Measurements from ENCODE around the gene EFNA5. TPM values are rescaled to one million over a fixed set of nuclear protein-coding genes. Genes with fewer than 3 reads are reported as not detected.

The EFNA5 gene
- total and polyA plus RNA-seq, 2 of the 13 experiments (the other 11 are each of a cell fraction or from before 2014, with no cell fraction given), result not detected

DNA sequence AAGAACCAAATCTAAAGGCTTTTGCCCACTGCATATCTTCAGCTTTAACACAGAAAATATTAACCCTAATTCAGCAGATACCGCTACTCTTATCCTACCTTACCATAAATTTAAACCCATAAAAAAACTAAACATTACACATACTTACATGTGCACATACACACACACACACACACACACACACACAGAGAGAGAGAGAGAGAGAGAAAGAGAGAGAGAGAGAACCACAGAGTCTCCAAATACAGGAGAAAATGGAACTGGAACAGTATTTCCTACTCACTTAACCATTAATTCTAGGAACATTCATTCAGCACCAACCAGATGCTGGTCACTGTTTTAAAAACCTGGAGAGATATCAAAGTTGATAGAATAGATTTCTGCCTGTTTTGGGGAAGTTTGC lies 53.7 kb downstream of the EFNA5 start:
- H3K79me2 ChIP-seq (ENCODE audit: insufficient read depth, low read length), result no peaks in the 10 kb centered on the region
- in situ Hi-C loops (cut with HindIII; ENCODE audit: extremely low pct_ligation_motif_present, low pct_unique_long_range_greater_than_20kb) (no loop called here), intact Hi-C loops (cut with micrococcal nuclease; ENCODE audit: unreplicated experiment) (no loop called here)
- no peak for FAIRE-seq
- DNase-seq (ENCODE audit: low spot score), result no peak
- no peaks in the 10 kb centered on the region for H3K4me1 ChIP-seq (ENCODE audit: insufficient read depth, low read length)
- no peak overlapping the region for H3K27ac ChIP-seq (ENCODE audit: extremely low read length, insufficient read depth, low read length)
- H4K20me1 ChIP-seq (ENCODE audit: insufficient read depth, low read length), result no peaks in the 10 kb centered on the region
- H3K9me3 ChIP-seq (ENCODE audit: low read length), result no peaks in the 10 kb centered on the region
- H3K27me3 ChIP-seq (ENCODE audit: control insufficient read depth in 1 of 2, insufficient read depth in 2 of 2, low read length in 2 of 2), result no peaks in the 10 kb centered on the region
- WGBS (ENCODE audit: low lambda C conversion rate), result 0% methylated on average over 1 of the region's 1 CpG
- no peak overlapping the region for H2AFZ ChIP-seq (ENCODE audit: low read length)
- H3K36me3 ChIP-seq (replicated peaks in 1 of 2; ENCODE audit: control insufficient read depth in 1 of 2, insufficient read depth in 2 of 2, low read length in 2 of 2), result no peaks in the 10 kb centered on the region
- no peak overlapping the region for H3K4me3 ChIP-seq (replicated peaks in 1 of 3; ENCODE audit: insufficient read depth in 1 of 3, low read depth in 2 of 3, low read length in 3 of 3)
- POLR2A ChIA-PET, result no interaction called here
- TF ChIP-seq NAIF1 (CRISPR knock-in tag; IDR thresholded peaks at IDR 0.05; ENCODE audit: borderline replicate concordance) (no peak), NFIB (CRISPR knock-in tag; IDR thresholded peaks at IDR 0.05; ENCODE audit: borderline replicate concordance) (no peak), BORCS8-MEF2B (CRISPR knock-in tag; IDR thresholded peaks at IDR 0.05) (no peak), ZMAT3 (CRISPR knock-in tag; conservative IDR thresholded peaks at IDR 0.05) (no peak), ZNF326 (CRISPR knock-in tag; IDR thresholded peaks at IDR 0.05; ENCODE audit: borderline replicate concordance) (no peak), ZBTB21 (CRISPR knock-in tag; IDR thresholded peaks at IDR 0.05) (no peak), ZBTB1 (CRISPR knock-in tag; IDR thresholded peaks at IDR 0.05; ENCODE audit: borderline replicate concordance) (no peak), ZFYVE20 (CRISPR knock-in tag; IDR thresholded peaks at IDR 0.05; ENCODE audit: borderline replicate concordance, low read depth) (no peak), SRSF9 (IDR thresholded peaks at IDR 0.05; ENCODE audit: borderline replicate concordance, insufficient read depth, low read depth, low read length, poor library complexity, severe bottlenecking) (no peak), ZNF737 (CRISPR knock-in tag; IDR thresholded peaks at IDR 0.05; ENCODE audit: borderline replicate concordance) (no peak)
- TF ChIP-seq, protein P1, sequence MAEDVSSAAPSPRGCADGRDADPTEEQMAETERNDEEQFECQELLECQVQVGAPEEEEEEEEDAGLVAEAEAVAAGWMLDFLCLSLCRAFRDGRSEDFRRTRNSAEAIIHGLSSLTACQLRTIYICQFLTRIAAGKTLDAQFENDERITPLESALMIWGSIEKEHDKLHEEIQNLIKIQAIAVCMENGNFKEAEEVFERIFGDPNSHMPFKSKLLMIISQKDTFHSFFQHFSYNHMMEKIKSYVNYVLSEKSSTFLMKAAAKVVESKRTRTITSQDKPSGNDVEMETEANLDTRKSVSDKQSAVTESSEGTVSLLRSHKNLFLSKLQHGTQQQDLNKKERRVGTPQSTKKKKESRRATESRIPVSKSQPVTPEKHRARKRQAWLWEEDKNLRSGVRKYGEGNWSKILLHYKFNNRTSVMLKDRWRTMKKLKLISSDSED (CRISPR knock-in tag; IDR thresholded peaks at IDR 0.05), result no peak
- TF ChIP-seq, protein P2, sequence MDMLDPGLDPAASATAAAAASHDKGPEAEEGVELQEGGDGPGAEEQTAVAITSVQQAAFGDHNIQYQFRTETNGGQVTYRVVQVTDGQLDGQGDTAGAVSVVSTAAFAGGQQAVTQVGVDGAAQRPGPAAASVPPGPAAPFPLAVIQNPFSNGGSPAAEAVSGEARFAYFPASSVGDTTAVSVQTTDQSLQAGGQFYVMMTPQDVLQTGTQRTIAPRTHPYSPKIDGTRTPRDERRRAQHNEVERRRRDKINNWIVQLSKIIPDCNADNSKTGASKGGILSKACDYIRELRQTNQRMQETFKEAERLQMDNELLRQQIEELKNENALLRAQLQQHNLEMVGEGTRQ (IDR thresholded peaks at IDR 0.05; ENCODE audit: low read depth, low read length), result no peak
- TF ChIP-seq, protein P2 (CRISPR knock-in tag; IDR thresholded peaks at IDR 0.05; ENCODE audit: borderline replicate concordance), result no peak
- TF ChIP-seq, protein P3, sequence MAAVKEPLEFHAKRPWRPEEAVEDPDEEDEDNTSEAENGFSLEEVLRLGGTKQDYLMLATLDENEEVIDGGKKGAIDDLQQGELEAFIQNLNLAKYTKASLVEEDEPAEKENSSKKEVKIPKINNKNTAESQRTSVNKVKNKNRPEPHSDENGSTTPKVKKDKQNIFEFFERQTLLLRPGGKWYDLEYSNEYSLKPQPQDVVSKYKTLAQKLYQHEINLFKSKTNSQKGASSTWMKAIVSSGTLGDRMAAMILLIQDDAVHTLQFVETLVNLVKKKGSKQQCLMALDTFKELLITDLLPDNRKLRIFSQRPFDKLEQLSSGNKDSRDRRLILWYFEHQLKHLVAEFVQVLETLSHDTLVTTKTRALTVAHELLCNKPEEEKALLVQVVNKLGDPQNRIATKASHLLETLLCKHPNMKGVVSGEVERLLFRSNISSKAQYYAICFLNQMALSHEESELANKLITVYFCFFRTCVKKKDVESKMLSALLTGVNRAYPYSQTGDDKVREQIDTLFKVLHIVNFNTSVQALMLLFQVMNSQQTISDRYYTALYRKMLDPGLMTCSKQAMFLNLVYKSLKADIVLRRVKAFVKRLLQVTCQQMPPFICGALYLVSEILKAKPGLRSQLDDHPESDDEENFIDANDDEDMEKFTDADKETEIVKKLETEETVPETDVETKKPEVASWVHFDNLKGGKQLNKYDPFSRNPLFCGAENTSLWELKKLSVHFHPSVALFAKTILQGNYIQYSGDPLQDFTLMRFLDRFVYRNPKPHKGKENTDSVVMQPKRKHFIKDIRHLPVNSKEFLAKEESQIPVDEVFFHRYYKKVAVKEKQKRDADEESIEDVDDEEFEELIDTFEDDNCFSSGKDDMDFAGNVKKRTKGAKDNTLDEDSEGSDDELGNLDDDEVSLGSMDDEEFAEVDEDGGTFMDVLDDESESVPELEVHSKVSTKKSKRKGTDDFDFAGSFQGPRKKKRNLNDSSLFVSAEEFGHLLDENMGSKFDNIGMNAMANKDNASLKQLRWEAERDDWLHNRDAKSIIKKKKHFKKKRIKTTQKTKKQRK (IDR thresholded peaks at IDR 0.05; ENCODE audit: low read length), result no peak
- no peak for ATAC-seq
- H3K4me2 ChIP-seq (ENCODE audit: low read depth, low read length), result no peak overlapping the region
- no peak overlapping the region for H3K9ac ChIP-seq (ENCODE audit: insufficient read depth, low read depth, low read length)
- CTCF ChIA-PET (ENCODE audit: low intra/inter-chr PET ratio, low total read pairs), result no interaction called here
- BruUV-seq (replicated peaks), result no TSS peak

Measured in HepG2 (cell line).